Astrocyte of the cerebellum (primary cell): ENCODE results near the gene SHISA7.
A peak's percentile ranks its signal among the peaks of the same experiment; 100 is the strongest.
"Not testable (repeated sequence)": the region's sequence is repeated elsewhere in the genome, so short reads cannot be mapped to it uniquely, and the experiment has no call there.

ENCODE experiments used
- DNase-seq: peaks from one replicate; pipeline ENCODE4 v3.0.0-alpha.2; 2011; ENCODE audit warnings: low read depth
- H3K4me3 ChIP-seq: 2 replicates; pipeline ENCODE4 v1.5.1; 2011; ENCODE audit warnings: mild to moderate bottlenecking, low read depth, low read length, moderate library complexity
- in situ Hi-C: cut with HindIII; loops from 2 replicates; pipeline ENCODE4 v1.10.0; 2017; ENCODE audit warnings: low sequenced_read_pairs
- TF ChIP-seq, protein P1 (sequence below): IDR thresholded peaks from 2 replicates; pipeline ENCODE4 v1.5.1; 2012; ENCODE audit warnings: low read length, low read depth, moderate library complexity, mild to moderate bottlenecking; ENCODE audit errors: missing control alignments

SHISA7 gene

DNA sequence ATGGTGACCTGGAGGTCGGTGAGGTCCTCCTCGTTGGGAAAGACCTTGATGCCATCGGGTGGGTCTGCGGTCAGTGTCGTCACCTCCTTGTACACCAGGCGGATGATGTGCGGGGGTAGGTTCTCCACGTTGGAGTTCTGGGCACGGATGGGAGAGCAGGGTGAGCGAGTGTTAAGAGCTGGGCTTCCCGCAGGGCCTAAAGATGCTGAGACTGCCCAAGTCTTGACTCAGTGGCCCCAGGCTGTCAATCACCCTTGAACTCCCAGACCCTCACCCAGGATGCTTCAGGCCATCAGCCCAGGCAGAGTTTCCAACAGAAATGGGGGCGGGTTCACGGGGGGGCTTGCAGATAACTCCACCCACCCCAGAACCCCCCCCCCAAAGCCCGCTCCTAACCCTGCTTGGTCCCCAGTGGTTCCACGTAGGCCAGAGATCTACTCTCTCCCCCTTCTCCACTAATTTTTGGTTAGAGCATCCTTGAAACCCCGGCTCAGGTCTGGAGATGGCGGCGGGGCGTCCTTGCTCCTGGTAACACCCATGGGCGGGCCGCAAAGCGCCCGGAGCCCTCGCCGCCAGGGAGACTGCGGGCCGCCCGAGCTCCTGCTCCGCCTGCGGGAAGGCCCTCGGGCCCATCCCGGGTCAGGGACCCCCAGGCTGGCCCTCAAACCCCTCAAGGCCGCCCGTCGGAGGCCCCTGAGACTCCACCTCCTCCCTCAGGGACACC, 36.1 kb downstream of the SHISA7 start:
- in situ Hi-C loops = no loop called here
- TF ChIP-seq, protein P1, sequence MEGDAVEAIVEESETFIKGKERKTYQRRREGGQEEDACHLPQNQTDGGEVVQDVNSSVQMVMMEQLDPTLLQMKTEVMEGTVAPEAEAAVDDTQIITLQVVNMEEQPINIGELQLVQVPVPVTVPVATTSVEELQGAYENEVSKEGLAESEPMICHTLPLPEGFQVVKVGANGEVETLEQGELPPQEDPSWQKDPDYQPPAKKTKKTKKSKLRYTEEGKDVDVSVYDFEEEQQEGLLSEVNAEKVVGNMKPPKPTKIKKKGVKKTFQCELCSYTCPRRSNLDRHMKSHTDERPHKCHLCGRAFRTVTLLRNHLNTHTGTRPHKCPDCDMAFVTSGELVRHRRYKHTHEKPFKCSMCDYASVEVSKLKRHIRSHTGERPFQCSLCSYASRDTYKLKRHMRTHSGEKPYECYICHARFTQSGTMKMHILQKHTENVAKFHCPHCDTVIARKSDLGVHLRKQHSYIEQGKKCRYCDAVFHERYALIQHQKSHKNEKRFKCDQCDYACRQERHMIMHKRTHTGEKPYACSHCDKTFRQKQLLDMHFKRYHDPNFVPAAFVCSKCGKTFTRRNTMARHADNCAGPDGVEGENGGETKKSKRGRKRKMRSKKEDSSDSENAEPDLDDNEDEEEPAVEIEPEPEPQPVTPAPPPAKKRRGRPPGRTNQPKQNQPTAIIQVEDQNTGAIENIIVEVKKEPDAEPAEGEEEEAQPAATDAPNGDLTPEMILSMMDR = no peak
- peak overlapping the region; percentile 81 for H3K4me3 ChIP-seq
- no peak for DNase-seq

DNA sequence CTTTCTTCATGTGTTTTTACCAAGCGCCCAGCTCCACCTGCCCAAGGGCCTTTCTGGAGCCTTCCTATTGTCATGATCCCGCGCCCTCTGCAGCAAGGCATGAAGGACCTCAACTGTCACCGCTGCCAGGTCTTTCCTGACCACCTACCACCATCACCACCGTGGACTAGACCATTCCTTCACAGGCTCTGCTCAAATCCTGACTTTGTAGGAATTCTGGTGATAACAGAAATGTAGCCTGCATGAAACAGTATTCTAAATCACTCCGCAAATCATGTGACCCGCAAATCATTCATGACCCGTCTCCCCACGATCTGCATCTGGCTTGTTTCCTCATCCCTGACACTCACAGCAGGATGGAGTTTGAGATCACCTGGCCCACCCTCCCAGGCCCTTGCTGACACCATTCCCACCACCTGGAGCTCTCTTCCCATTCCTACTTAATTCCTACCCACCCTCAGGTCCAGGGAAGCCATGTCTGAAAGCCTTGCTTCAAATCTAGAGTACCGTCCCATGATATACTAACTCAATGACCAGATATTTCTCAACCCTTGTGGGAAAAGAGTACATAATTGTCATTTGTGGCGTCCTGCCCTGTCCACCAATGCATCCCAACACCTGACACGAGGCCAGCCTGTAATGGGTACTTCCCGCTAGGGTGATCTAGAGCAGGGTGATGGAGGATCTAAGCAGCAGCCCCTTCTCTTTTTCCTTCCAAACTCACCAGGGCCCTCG, 36.8 kb downstream of the SHISA7 start:
- TF ChIP-seq, protein P1 = no peak
- in situ Hi-C loops = no loop called here
- H3K4me3 ChIP-seq = peak overlapping the region; percentile 81
- DNase-seq = no peak

DNA sequence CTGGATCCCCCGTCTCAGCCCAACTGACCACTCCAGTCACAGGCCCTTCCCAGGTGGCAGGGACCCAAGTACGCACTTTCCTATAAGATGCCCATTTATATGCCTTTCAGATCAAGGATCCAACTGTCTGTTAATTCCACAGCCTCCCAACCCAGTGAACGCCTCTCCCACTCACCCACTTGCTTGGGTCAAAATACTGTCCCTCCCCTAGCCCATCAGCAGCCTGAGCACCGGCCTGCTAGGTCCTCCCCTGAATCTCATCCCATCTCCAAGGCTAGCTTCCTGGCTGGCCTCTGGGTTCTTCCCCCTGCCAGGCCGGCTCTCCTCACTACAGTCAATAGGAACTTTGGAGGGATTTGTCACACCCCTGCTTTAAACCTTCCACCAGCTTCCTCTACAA, 37.5 kb downstream of the SHISA7 start:
- TF ChIP-seq, protein P1 = no peak
- H3K4me3 ChIP-seq = peak overlapping the region; percentile 81
- in situ Hi-C loops = no loop called here
- no peak for DNase-seq

DNA sequence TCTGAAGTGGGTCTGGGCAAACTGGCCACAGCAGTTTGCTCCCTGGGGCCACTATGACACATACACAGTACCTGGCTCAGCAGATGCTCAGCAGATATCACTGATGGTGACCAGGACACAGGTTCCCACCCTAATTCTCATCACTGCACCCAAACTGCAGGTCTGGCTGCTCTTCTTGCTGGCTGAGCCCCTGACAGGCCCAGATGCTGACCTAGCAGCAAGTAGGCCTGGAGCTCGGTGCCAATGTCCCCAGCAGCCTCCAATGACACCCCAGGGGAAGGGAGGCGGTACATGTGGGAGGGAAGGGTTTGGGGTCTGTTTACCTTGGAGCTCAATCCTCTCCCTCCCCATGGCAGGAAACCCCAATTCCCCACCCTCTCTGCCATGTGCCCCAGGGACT, 40.6 kb downstream of the SHISA7 start:
- no peak overlapping the region for H3K4me3 ChIP-seq
- in situ Hi-C loops = no loop called here
- no peak for DNase-seq
- TF ChIP-seq, protein P1 = no peak

DNA sequence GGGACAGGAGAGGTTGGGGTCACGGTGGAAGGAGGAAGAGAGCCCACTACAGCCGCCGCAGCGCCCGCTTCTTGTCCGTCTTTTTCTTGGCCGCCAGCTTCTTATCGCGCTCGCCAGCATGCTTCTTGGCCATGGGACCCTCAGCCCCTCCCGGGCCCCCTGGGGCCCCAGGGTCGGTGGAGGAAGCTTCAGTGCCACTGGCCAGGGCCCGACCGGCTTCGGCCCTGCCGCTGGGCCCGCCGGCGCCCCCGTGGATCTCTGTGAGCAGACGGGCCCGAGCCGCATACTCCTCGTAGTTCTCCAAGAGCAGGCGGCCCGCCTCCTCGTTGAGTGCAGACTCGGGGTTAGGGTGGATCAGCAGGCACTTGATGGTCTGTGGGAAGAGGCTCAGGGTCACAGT, 41.7 kb downstream of the SHISA7 start:
- in situ Hi-C loops, DNase-seq, H3K4me3 ChIP-seq: not testable (repeated sequence)

DNA sequence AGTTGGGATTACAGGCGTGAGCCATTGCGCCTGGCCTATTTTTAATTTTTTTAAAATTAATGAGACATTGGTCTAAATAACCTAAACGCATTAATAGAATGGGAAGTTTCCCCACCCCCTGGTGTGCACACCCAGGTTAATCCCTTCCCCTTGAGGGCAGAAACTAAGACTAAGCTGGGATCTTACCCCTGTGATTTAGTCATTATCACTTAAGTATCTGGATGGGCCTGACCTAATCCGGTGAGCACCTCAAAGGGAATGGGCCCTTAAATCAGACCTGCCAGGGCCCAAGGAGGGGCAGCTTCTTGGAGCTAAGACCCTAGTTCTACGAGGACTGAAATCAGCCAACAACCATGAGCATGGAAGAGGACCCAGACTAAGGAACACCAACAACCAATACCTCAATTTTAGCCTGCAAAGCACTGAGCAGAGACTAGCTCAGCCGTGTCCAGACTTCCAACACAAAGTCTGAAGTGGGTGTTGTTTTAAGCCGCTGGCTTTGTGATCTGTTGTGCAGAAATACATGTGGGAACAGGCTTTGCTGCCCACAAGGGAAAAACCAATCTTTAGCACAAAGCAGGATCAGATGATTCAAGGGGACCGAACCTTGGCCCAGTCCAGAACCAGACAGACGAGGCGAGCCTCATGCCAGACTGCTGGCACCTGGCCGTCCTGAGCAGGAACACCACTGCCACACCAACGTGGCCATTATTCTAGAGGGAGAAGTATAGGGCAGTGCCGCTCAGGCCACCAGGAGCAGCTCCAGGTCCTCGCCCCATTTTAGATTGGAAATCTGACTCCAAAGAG, 42.6 kb downstream of the SHISA7 start:
- no peak for DNase-seq
- TF ChIP-seq, protein P1 = no peak
- in situ Hi-C loops = no loop called here
- no peak overlapping the region for H3K4me3 ChIP-seq
